ENCODE results near the gene THEM5. TPM values are rescaled to one million over a fixed set of nuclear protein-coding genes. Genes with fewer than 3 reads are reported as not detected.

The THEM5 gene
- total RNA-seq, 2 donors from 2014 or later = not detected

GRCh38 chr1:151829352-151830046, 24.0 kb downstream of the THEM5 start:
- intact Hi-C loops (cut with DNase I) = loop anchor here in 1 of 2 donors (10.0 kb wide), 1 partner anchor 385 kb away; no protein-coding TSS in a partner anchor
- DNase-seq = no peak
- no peak for ATAC-seq

- intact Hi-C loops (cut with DNase I) = no loop called here
- ATAC-seq (peak in 1 of 2 donors; percentile 59), DNase-seq (peak; percentile 62)
Observed at GRCh38 chr1:151828921-151829320, 24.6 kb downstream of the THEM5 start.

- ATAC-seq = no peak
Observed at GRCh38 chr1:151827853-151828252, 25.7 kb downstream of the THEM5 start.

GRCh38 chr1:151825751-151826660, 27.5 kb downstream of the THEM5 start:
- intact Hi-C loops (cut with DNase I) = no loop called here
- ATAC-seq (no peak), DNase-seq (no peak)

More at GRCh38 chr1:151827853-151828252, 25.7 kb downstream of the THEM5 start:
- no peak for DNase-seq
- intact Hi-C loops (cut with DNase I) = no loop called here

GRCh38 chr1:151825204-151825603, 28.3 kb downstream of the THEM5 start:
- intact Hi-C loops (cut with DNase I) = no loop called here
- DNase-seq (no peak), ATAC-seq (peak in 1 of 2 donors; percentile 31)

DNA sequence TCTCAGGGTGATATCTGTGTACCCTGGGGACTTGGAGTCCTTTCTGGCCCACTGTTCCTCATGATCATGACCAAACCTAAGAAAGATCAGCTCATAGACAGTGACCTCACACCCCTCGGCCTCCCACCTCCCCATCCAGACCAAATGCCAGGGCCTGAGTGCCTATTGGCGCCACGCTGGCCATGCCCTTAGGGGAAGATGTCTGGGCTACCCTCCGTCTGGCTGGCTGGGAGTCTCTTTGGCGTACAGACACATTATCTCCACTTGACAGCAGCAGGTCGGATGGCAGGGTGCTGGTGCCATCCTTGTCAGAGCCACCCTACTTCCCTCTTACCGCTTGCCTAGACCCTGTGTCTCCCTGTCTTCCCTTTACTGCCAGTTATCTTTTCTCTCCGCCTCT, 30.3 kb downstream of the THEM5 start:
- no peak for ATAC-seq
- intact Hi-C loops (cut with DNase I) = no loop called here

DNA sequence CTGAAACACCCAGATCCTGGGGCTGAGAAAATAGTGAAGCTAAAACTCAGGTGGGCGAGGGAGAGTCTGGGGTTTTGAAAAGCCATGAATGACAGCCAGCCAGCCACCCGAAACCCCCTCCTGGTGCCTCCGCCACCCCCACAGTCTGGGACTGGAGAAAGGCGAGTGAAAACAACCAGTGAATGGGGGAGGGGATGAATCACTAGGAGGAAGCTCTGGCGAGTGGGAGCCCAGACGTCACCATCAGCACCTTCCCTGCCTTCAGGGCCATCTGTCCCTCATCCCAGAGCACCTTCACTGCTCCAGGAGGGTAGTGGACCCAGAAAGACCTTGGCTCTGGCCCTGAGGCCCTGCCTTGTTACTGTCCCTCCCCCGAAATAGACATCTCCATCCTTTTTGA, 31.1 kb downstream of the THEM5 start:
- intact Hi-C loops (cut with DNase I) = no loop called here
- no peak for ATAC-seq
- no peak for DNase-seq

More for the DNA sequence above, 30.3 kb downstream of the THEM5 start:
- DNase-seq = no peak

GRCh38 chr1:151820940-151821339, 32.6 kb downstream of the THEM5 start:
- no peak for ATAC-seq
- intact Hi-C loops (cut with DNase I) = no loop called here
- DNase-seq = no peak

- ATAC-seq (peak; percentile 31 to 80), DNase-seq (no peak)
Observed at GRCh38 chr1:151819976-151820623, 33.4 kb downstream of the THEM5 start.

GRCh38 chr1:151819227-151819835, 34.2 kb downstream of the THEM5 start:
- DNase-seq = no peak
- ATAC-seq = no peak
- intact Hi-C loops (cut with DNase I) = no loop called here

More at GRCh38 chr1:151819976-151820623, 33.4 kb downstream of the THEM5 start:
- intact Hi-C loops (cut with DNase I) = no loop called here

- intact Hi-C loops (cut with DNase I) = no loop called here
- no peak for DNase-seq
- no peak for ATAC-seq
Observed at GRCh38 chr1:151817353-151817730, 36.2 kb downstream of the THEM5 start.

- intact Hi-C loops (cut with DNase I) = no loop called here
- no peak for ATAC-seq
- no peak for DNase-seq
Observed at GRCh38 chr1:151816548-151817352, 36.8 kb downstream of the THEM5 start.

DNA sequence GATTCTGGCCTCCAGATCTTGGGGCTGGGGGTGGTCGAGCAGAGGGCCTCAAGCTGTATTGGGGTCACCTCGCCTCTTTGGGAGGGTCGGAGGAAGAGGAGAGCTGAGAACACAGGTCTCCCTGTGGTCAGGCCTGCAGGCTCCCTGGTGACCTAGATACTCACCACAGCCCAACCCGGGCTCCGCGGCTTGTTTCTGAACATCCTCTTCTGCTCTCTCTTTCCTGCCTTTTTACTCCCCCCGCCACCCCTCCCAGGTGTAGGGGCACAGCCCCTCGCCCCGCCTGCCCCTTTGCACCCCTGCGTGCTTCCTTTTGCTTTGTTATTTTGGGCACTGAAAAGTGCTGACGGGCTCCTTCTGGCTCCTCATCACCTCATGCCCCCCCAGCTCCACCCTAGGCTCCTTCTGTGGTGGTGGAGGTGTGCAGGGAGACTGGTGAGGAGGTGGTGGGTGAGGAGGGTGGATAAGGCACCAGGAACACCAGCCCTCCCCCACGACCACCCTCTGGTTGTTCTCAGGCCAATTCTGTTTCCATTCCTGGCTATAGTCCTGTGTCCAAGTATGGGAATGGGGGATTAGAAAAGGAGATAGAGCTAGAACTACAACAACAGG, 37.7 kb downstream of the THEM5 start:
- ATAC-seq = peak in 1 of 2 donors; percentile 25
- DNase-seq = no peak
- intact Hi-C loops (cut with DNase I) = no loop called here

GRCh38 chr1:151814971-151815545, 38.5 kb downstream of the THEM5 start:
- ATAC-seq = no peak
- no peak for DNase-seq
- intact Hi-C loops (cut with DNase I) = no loop called here

DNA sequence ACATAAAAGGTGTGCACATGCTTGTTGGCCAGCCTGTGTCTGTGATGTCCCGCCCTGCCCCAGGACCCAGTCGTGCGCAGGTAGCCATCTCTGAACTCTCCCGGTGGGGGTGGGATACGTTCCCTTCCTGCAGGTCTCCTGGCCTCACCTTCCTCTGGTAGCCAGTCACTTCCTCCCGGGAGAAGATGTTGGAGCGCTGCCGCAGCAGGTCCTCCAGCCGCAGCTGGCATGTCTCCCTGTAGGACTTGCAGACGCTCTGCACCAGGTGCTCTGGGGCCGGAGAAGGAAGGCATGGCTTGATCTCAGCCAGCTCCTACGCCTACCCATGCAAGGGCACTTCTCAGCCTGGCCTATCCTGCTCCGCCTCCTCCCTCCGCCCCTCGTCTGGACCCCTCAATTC, 39.1 kb downstream of the THEM5 start:
- DNase-seq (no peak), ATAC-seq (no peak)
- intact Hi-C loops (cut with DNase I) = no loop called here

GRCh38 chr1:151813271-151813977, 40.1 kb downstream of the THEM5 start:
- DNase-seq (no peak), ATAC-seq (no peak)
- intact Hi-C loops (cut with DNase I) = no loop called here

DNA sequence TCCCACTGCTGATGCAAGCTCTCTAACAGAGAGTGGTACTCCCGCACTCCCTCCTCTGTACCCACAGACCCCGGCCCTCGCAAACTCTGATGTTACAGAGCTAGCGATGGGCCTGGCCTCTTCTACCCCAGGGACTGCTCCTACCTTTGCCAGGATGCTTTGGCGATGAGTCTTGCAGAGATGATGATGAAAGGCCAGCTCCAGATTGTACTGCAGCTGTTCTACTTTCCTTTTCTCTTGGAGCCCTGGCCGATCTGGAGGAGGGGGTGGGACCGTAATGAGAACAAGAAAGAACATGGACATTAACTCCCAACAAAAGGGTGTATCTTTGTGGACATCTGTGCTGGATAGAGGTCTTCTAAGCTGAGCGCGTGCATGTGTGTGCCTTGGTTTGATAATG, 42.3 kb downstream of the THEM5 start:
- ATAC-seq = no peak
- DNase-seq = no peak
- intact Hi-C loops (cut with DNase I) = no loop called here
